Measurements from ENCODE around the gene TXNDC2. TPM values are rescaled to one million over a fixed set of nuclear protein-coding genes. Genes with fewer than 3 reads are reported as not detected.

TXNDC2 gene
- total RNA-seq, 1 experiment from 2014 or later: 0.28 TPM

GRCh38 chr18:9902832-9903231 is 17.1 kb downstream of the TXNDC2 start:
- H3K23ac ChIP-seq (ENCODE audit: insufficient read length, low read depth, low read length): no peak overlapping the region
- no peak overlapping the region for H4K8ac ChIP-seq (replicated peaks; ENCODE audit: insufficient read length, low read depth, low read length)
- no peaks in the 10 kb centered on the region for H3K27me3 ChIP-seq (ENCODE audit: insufficient read depth, low read length)
- H3K56ac ChIP-seq (ENCODE audit: insufficient read length, low read depth, low read length): no peak overlapping the region
- H4K91ac ChIP-seq (ENCODE audit: insufficient read length, low read depth, low read length): no peak overlapping the region
- Mint-ChIP-seq H3K36me3 (ENCODE audit: insufficient read depth in 1 of 3, low read depth in 3 of 3) (no peaks in the 10 kb centered on the region), H3K27me3 (ENCODE audit: low read depth) (peaks cover 2% of the 10 kb centered on the region; the same call in 1 of the 2 replicates), H3K4me1 (peaks cover 11 to 16% of the 10 kb centered on the region in 2 experiments), H3K9me3 (peaks cover 0 to 3% of the 10 kb centered on the region in 2 experiments; a peak in 1 of 5 replicates), H3K27ac (no peak overlapping the region), H3K4me3 (no peak overlapping the region)
- no peak for DNase-seq
- no peaks in the 10 kb centered on the region for H3K23me2 ChIP-seq (ENCODE audit: insufficient read length, low read depth, low read length, poor library complexity, severe bottlenecking)
- no peak overlapping the region for H3T11ph ChIP-seq (ENCODE audit: low read length)
- no peaks in the 10 kb centered on the region for H3K79me1 ChIP-seq (ENCODE audit: insufficient read depth, low read depth, low read length, poor library complexity, severe bottlenecking)
- no peak overlapping the region for H2BK12ac ChIP-seq (ENCODE audit: insufficient read length, low read depth, low read length)
- no peaks in the 10 kb centered on the region for H3K79me2 ChIP-seq (ENCODE audit: insufficient read depth, low read length)
- no peak overlapping the region for H3K14ac ChIP-seq (ENCODE audit: insufficient read depth, low read length)
- no peak overlapping the region for H3K4ac ChIP-seq (ENCODE audit: low read depth, low read length)
- no peak overlapping the region for H3K9ac ChIP-seq (ENCODE audit: extremely low read depth, insufficient read length, low read length)
- WGBS (ENCODE audit: extremely low coverage, insufficient read length, low lambda C conversion rate): no CpG with 5 or more reads among the region's 10 CpGs
- H2AK5ac ChIP-seq (ENCODE audit: insufficient read length, low read length): no peak overlapping the region
- H4K5ac ChIP-seq (ENCODE audit: insufficient read length, low read depth, low read length): no peak overlapping the region
- no peaks in the 10 kb centered on the region for H3K9me3 ChIP-seq (ENCODE audit: control insufficient read depth, low read depth, low read length)
- H2BK20ac ChIP-seq (ENCODE audit: low read depth, low read length, poor library complexity, severe bottlenecking): no peak overlapping the region
- H2BK120ac ChIP-seq (ENCODE audit: low read depth, low read length, poor library complexity, severe bottlenecking): no peak overlapping the region
- H3K4me2 ChIP-seq (ENCODE audit: insufficient read depth, insufficient read length, low read length): no peak overlapping the region
- no peak overlapping the region for H2BK5ac ChIP-seq (ENCODE audit: insufficient read length, low read length)
- no peak overlapping the region for H3K27ac ChIP-seq (ENCODE audit: insufficient read length, low read depth, low read length)
- H3K18ac ChIP-seq (ENCODE audit: insufficient read length, low read depth, low read length): no peak overlapping the region
- TF ChIP-seq CTCF (conservative IDR thresholded peaks at IDR 0.05): no peak
- no peaks in the 10 kb centered on the region for H4K20me1 ChIP-seq (ENCODE audit: control insufficient read depth, insufficient read depth, insufficient read length)
- peaks cover 3% of the 10 kb centered on the region; the same call in 1 of the 2 replicates for H3K4me1 ChIP-seq (ENCODE audit: insufficient read depth, low read length)
- no peak overlapping the region for H2BK15ac ChIP-seq (ENCODE audit: low read depth, low read length)
- no peak overlapping the region for H2AFZ ChIP-seq (ENCODE audit: low read length)

Data from H9 (cell line).